Pancreas (tissue), 10 donors: ENCODE data around the gene FAM168A. TPM values are rescaled to one million over a fixed set of nuclear protein-coding genes. Genes with fewer than 3 reads are reported as not detected.

Source experiments
- ATAC-seq, 4 donors: fragments of 200-7000 bp; cut with Tn5 transposase; one replicate each; pipeline versions ENCODE4 v1.8.0 to v1.9.1; 2020; ENCODE audit warnings: mild to moderate bottlenecking in 4 of 4, moderate library complexity in 4 of 4
- DNase-seq, 6 donors: peaks; one replicate each; pipeline ENCODE4 v3.0.0-alpha.2; 2020
- FAIRE-seq: peaks from 2 replicates; lab custom pipeline; 2012; peaks lifted over from hg19 to GRCh38; lab: Jason Lieb, UNC
- H3K27ac ChIP-seq, 4 donors: fragments of 200-600 bp; sonication (generic); 1 replicate in 3 of 4; 2 replicates in 1 of 4; pipeline versions ENCODE4 v1.5.0 to v1.8.0; 2020
- H3K27me3 ChIP-seq, 4 donors: fragments of 200-600 bp; one replicate each; pipeline ENCODE4 v1.8.0; 2021
- H3K36me3 ChIP-seq, 3 donors: fragments of 200-600 bp; sonication (generic) in 1 of 3; one replicate each; pipeline versions ENCODE4 v1.5.0 to v1.8.0; 2020 to 2021
- H3K4me1 ChIP-seq, 3 donors: fragments of 200-600 bp; one replicate each; pipeline ENCODE4 v1.8.0; 2021
- H3K4me3 ChIP-seq, 4 donors: fragments of 200-600 bp; sonication (generic) in 2 of 4; one replicate each; pipeline versions ENCODE4 v1.5.0 to v1.8.0; 2020 to 2021
- H3K9me3 ChIP-seq, 4 donors: fragments of 200-600 bp; one replicate each; pipeline ENCODE4 v1.8.0; 2021
- CTCF ChIP-seq, 4 donors: fragments of 200-600 bp; sonication (generic) in 3 of 4; IDR thresholded peaks; one replicate each; pipeline versions ENCODE4 v1.5.0 to v1.8.0; 2021; ENCODE audit warnings: antibody characterized with exemption in 4 of 4
- WGBS, 2 donors: extraction: QIAGEN DNeasy Blood & Tissue Kit; methylation state at CpG; one replicate each; pipeline ENCODE4 v1.1.7; 2013; 5-methylcytosine and 5-hydroxymethylcytosine counted together
- intact Hi-C, 3 donors: fragments of 100-400 bp; cut with DNase I; formaldehyde crosslinking; loops; one replicate each; pipeline versions ENCODE4 v1.11.1 to v1.14.2; 2022
- polyA plus RNA-seq, 2 donors: library from polyadenylated mRNA; stranded (reverse); fragments of 200-250 nt; gene quantifications; one replicate each; pipeline ENCODE4 v1.2.3, GENCODE V29; 2013
- total RNA-seq, 6 donors: library from RNA; stranded (reverse); fragmentation: NEBNext Ultra II Directional in 4 of 6; extraction: Animal tissue kit (Norgen Biotek cat#: 25700) in 4 of 6; gene quantifications; one replicate each; pipeline versions ENCODE4 v1.2.1 to v1.2.4, GENCODE V29; 2021 to 2023
- donor health status: healthy with polysubstance abuse.
- donor health status: DM: no; HTN: no; CAD: no; lungs with moderate emphysema.
- donor health status: DM: no; HTN: no; CAD: no.
- donor health status: control.
- donor health status: control.
- donor health status: Bipolar disorder and iron deficiency.
- donor health status: DM: yes; HTN: yes; CAD: no.
- donor health status: DM: no; HTN: no; CAD: no.
- donor health status: DM: no; HTN: no; CAD: no.
- donor health status: DM: yes; HTN: yes; CAD: no.

Gene FAM168A
- total and polyA plus RNA-seq, 8 donors = 4.9 to 22.5 (median 13.4) TPM

DNA sequence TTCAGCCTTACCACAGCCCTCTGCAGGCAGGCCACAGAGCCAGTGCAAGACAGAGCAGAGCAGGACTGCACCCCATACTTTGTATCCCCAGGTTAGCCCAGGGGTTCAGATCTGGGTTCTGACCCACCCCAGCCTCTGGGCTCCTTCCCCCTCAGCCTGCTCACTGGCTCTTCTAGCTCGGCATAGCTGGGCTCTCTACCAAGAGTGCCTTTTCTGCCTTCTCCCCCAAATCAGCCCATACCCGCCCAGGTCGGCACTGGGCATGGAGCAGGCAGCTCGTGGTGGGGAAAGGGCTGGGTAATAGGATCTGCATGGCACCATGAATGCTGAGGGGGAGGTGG is 213.4 kb downstream of the FAM168A start:
- Histone ChIP-seq H3K27me3 (no peaks in the 10 kb centered on the region), H3K27ac (peak overlapping the region in 1 of 4 donors; percentile 44), H3K4me1 (peaks cover 0 to 8% (median 0%) of the 10 kb centered on the region in 3 donors), H3K36me3 (no peaks in the 10 kb centered on the region), H3K4me3 (no peak overlapping the region), H3K9me3 (no peaks in the 10 kb centered on the region)
- intact Hi-C loops = no loop called here
- no peak for ATAC-seq
- FAIRE-seq = no peak
- no peak for DNase-seq
- no peak for TF ChIP-seq CTCF (IDR thresholded peaks at IDR 0.05)
- 79 to 94% methylated on average over 4 of the region's 4 CpGs for WGBS, 2 donors

DNA sequence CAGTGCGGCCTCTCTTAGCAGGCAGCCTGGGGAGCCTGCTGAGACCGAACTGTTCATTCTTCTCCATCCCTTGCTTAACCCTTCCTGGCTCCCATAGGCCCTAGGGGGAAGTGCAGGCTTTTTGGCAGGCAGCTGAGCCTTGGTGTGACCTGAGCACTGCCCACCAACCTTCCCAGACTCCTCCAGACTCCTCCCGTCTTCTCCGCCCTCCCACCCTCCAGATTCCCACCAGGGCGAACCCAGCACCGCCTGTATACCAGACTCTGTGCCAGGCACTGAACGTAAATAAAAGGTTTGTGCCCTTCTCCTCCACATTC is 213.8 kb downstream of the FAM168A start:
- Histone ChIP-seq H3K4me3 (no peak overlapping the region), H3K4me1 (peaks cover 0 to 8% (median 0%) of the 10 kb centered on the region in 3 donors), H3K9me3 (no peaks in the 10 kb centered on the region), H3K36me3 (no peaks in the 10 kb centered on the region), H3K27me3 (no peaks in the 10 kb centered on the region), H3K27ac (no peak overlapping the region)
- DNase-seq (no peak), FAIRE-seq (no peak), ATAC-seq (no peak)
- TF ChIP-seq CTCF (IDR thresholded peaks at IDR 0.05) = no peak
- intact Hi-C loops = no loop called here
- 91 to 94% methylated on average over 7 of the region's 7 CpGs for whole genome bisulfite sequencing, 2 donors

DNA sequence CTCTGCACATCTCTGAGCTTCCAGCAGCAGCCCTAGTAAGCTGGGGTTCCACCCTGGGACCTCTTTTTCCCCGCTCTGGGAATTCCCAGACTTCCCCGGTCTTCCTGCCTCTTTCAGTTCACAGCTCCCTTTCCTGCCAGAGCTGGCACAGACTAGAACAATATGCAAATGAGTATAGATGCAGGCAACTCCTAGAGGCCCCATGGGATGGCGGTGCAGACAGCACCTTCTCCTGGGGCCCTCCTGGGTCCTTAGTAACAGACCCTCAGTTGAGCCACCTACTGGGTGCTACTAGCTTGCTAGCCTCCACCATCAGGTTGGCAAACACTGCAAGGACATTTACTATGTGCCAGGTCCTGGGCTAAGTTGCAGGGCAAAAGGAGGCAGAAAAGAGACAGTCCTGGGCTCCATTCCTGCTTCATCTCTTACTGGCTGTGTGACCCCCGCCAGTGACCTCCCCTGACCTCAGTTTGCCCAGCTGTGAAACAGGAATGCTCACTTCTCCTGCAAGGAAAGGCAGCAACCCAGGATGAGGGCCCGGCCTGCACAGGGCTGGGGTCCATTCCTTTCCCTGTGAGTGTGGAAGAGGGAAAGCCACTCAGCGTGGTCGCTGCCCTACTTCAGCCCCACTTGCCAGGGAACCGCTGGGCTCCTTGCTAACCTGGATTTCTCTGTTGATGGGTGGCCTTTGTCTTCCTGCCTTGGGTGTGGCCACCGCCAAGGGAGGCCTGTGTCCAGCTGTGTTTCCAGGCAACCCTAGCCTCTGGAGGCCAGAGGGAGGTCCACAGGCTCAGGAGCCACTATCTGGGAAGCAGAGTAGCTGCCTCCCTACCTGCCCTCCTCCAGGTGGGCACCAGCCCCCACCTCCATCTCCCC is 214.4 kb downstream of the FAM168A start:
- no peak for FAIRE-seq
- no peaks in the 10 kb centered on the region for H3K9me3 ChIP-seq
- no peaks in the 10 kb centered on the region for H3K36me3 ChIP-seq
- 76 to 79% methylated on average over 9 of the region's 9 CpGs for WGBS, 2 donors
- TF ChIP-seq CTCF (IDR thresholded peaks at IDR 0.05) = no peak
- no peak for ATAC-seq
- H3K27ac ChIP-seq = no peak overlapping the region
- intact Hi-C loops = no loop called here
- H3K27me3 ChIP-seq = no peaks in the 10 kb centered on the region
- H3K4me1 ChIP-seq = peaks cover 0 to 8% (median 0%) of the 10 kb centered on the region in 3 donors
- no peak for DNase-seq
- no peak overlapping the region for H3K4me3 ChIP-seq

GRCh38 chr11:73382747-73383146 is 215.2 kb downstream of the FAM168A start:
- peak overlapping the region in 1 of 4 donors; percentile 12 for H3K27ac ChIP-seq
- H3K4me3 ChIP-seq = no peak overlapping the region
- no peak for TF ChIP-seq CTCF (IDR thresholded peaks at IDR 0.05)
- H3K4me1 ChIP-seq = peaks cover 0 to 8% (median 0%) of the 10 kb centered on the region in 3 donors
- no peak for DNase-seq
- intact Hi-C loops = no loop called here
- no peaks in the 10 kb centered on the region for H3K27me3 ChIP-seq
- WGBS, 2 donors = 76 to 90% methylated on average over 3 of the region's 3 CpGs
- FAIRE-seq = no peak
- H3K9me3 ChIP-seq = no peaks in the 10 kb centered on the region
- ATAC-seq = no peak
- no peaks in the 10 kb centered on the region for H3K36me3 ChIP-seq

- Histone ChIP-seq H3K27ac (no peak overlapping the region), H3K4me3 (no peak overlapping the region), H3K4me1 (peaks cover 0 to 8% (median 0%) of the 10 kb centered on the region in 3 donors), H3K36me3 (no peaks in the 10 kb centered on the region), H3K9me3 (no peaks in the 10 kb centered on the region), H3K27me3 (no peaks in the 10 kb centered on the region)
- ATAC-seq (no peak), DNase-seq (peak in 1 of 6 donors; percentile 67), FAIRE-seq (no peak)
- 90 to 95% methylated on average over 7 of the region's 7 CpGs for WGBS, 2 donors
- TF ChIP-seq CTCF (IDR thresholded peaks at IDR 0.05) = no peak
- intact Hi-C loops = no loop called here
Measured at GRCh38 chr11:73382183-73382582, 215.7 kb downstream of the FAM168A start.
